IPS-NIHi11 (cell line): ENCODE data around the gene RNU1-2.
"Not testable (repeated sequence)": the region's sequence is repeated elsewhere in the genome, so short reads cannot be mapped to it uniquely, and the experiment has no call there.

Source experiments
- DNase-seq: peaks from one replicate; pipeline ENCODE4 v3.0.0; 2012; ENCODE audit warnings: mixed read lengths, low spot score

The RNU1-2 gene

GRCh38 chr1:16911851-16912721 lies 16.3 kb downstream of the RNU1-2 start:
- not testable (repeated sequence) for DNase-seq

DNA sequence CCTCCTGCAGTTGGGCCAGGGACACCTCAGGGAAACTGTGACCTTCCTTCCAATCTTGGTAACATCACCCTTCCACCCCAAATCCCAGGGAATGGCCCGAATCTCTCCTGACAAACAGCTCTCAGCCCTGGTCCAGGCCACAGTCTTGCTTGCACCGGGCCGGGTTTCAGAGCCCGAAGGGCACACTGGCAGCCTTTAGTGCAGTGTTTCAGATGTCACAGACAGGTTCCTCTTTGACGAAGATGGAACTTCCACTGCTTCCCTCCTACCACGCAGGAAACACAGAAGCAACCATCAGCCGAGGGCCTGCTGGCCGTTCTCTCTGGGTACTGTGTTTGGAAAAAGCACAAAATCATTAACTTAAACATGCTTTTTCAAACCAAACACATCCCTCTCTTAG lies 17.0 kb downstream of the RNU1-2 start:
- DNase-seq: not testable (repeated sequence)

DNA sequence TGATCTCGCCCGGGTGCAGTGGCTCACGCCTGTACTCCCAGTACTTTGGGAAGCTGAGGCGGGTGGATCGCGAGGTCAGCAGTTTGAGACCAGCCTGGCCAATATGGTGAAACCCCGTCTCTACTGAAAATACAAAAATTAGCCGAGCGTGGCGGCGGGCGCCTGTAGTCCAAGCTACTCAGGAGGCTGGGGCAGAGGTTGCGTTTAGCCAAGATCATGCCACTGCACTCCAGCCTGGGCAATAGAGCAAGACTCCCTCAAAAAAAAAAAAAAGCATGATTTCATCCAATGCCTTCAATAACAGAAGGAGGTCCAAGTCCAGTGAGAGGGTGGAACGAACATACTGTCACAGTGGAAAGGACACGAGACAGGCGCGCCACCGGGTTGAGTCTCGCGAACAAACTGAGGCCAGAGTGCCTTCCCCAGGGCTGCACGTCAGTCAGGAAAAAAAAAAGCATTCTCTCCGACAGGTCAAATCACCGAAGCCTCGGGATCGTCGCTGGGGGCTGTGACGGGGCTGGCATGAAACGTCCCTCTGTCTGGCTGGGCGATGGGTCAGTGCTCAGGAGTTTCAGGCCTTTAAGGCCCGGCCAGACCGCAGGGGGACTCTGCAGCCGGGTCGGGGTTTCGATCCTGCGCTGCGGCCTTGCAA lies 17.5 kb downstream of the RNU1-2 start:
- no peak for DNase-seq

GRCh38 chr1:16913833-16914662 lies 18.3 kb downstream of the RNU1-2 start:
- DNase-seq: peak; percentile 100

- DNase-seq: not testable (repeated sequence)
Measured at GRCh38 chr1:16914928-16915626, 19.3 kb downstream of the RNU1-2 start.

GRCh38 chr1:16915627-16915973 lies 19.8 kb downstream of the RNU1-2 start:
- DNase-seq: no peak

- DNase-seq: not testable (repeated sequence)
Measured at GRCh38 chr1:16916036-16916880, 20.5 kb downstream of the RNU1-2 start.

DNA sequence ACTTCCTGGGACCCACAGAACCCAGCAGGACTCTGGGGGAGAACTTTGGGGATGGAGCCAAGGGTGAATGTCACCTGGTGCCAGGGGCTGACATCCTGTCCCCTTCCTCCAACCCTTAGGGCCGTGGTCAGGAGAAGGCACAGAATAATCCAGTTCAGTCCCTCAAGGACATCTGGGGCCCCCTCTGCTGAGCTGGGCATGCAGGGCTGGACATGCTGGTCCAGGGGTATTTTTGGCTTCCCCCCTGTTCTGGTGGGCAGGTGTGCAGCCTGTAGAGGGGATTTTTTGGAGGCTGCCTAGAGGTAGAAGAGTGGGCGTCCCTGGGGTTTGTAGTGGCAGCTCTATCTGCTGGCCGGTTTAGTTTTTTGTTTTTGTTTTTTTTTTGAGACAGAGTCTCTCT lies 22.6 kb downstream of the RNU1-2 start:
- no peak for DNase-seq

- not testable (repeated sequence) for DNase-seq
Measured at GRCh38 chr1:16918936-16919665, 23.3 kb downstream of the RNU1-2 start.

GRCh38 chr1:16920951-16921350 lies 25.2 kb downstream of the RNU1-2 start:
- no peak for DNase-seq

- peak; percentile 96 for DNase-seq
Measured at GRCh38 chr1:16921391-16922185, 25.8 kb downstream of the RNU1-2 start, which contains the start of gene CROCC. TSS of gene CROCC (plus strand) at chr1:16921931. CDS start at chr1:16922019, 88 bp downstream.

- DNase-seq: peak; percentile 24
Measured at GRCh38 chr1:16922466-16922865, 26.7 kb downstream of the RNU1-2 start.

DNA sequence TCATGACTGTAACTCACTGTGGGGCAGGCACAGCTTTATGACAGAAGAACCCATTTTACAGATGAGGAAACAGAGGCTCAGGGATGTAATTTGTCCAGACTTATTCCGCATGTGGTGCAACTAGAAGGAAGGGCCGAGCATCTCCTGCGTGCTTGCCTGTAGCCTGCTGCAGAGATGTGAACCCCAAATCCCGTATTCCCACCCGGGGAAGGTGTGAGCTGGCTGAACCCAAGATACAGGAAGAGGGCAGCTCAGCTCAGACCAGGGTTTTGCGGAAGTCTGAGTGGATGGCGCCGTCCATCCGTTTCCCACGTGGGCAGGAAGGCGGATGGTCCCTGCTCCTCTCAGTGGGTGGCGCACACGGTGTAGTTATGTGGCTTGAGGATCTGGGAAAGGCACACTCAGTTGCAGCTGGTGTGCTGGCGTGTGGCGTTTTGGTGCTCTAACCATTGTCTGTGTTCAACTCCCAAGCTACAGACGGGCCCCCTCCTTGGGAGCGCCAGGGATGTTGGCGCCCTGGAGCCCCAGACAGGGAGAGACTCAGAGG lies 27.2 kb downstream of the RNU1-2 start:
- DNase-seq: peak; percentile 23

DNA sequence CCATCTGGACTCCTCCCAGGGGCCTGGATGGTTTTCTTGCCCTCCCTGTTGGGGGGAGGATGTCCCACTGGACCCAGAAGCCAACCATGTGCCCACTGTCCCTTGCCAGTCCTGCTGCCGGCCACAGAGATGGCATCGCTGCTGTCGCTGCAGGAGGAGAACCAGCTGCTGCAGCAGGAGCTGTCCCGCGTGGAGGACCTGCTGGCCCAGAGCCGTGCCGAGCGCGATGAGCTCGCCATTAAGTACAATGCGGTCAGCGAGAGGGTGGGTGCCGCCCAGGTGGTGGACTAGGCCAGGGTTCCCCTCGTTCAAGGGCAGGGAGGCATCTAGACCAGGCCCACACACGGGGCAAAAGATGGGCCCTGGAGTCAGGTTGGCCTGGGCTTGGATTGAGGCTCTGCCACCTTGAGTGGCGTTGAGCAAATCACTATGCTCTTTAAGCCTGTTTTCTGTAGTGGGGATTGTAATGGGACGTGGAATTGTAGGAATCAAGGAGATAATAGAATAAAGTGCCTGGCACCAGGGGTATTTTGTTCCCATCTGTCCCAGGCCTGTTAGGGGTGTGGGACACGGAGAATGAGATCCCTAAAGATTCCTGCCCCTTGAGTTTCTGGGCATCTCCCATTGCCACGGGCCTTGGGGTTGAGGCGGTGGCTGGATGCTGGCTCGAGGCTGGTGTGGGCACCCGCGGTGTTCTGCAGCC lies 28.6 kb downstream of the RNU1-2 start:
- DNase-seq: no peak

GRCh38 chr1:16924919-16925477 lies 29.2 kb downstream of the RNU1-2 start:
- DNase-seq: peak; percentile 71

DNA sequence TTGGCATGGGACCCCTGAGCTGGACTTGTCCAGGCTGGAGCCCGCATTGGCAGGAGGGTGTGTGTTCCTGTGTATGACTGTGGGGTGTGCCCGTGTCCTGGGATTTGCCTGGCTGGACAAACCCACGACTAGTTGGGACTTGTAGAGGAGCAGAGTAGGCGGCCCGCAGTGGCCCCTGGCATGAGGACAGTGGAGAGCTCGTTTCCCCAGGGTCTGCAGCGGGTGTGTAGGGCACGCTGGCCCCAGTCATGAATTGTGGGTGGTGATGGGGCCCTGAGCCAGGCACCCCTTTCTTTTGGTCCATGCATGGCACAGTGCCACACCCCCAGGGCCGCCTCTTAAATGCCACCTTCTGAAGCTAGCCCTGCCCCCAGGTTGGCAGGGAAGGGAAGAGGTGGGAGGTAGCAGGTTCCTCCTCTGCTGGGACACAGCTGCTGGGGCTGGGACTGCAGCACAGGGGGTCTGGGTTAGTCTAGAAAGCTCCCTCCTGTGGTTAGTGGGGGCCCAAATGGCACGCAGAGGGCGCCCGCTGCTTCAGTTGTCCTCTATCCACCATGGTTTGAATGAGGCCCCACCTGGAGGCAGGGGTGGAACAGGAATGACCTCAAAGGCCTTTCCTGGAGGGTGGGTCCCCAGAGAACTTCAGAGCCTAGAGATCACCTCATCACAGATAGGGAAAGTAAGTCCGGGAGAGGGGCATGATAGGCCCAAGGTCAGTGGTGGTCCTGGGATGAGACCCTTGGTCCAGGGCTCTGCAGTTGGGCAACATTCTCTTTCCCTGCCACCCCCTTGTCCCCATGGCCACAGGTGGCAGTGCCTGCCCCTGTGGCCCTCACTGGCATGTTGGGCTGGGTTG lies 30.1 kb downstream of the RNU1-2 start:
- DNase-seq: peak; percentile 37

- DNase-seq: peak; percentile 90
Measured at GRCh38 chr1:16926491-16927073, 30.8 kb downstream of the RNU1-2 start.
